LNCaP clone FGC (cell line): ENCODE data around the gene SYNDIG1L.
"Not testable (repeated sequence)": the region's sequence is repeated elsewhere in the genome, so short reads cannot be mapped to it uniquely, and the experiment has no call there.

Experiments
- DNase-seq: peaks from one replicate; pipeline ENCODE4 v3.0.0-alpha.2; 2011; ENCODE audit warnings: low read depth
- H3K4me3 ChIP-seq: 2 replicates; pipeline ENCODE4 v1.5.1; 2011; ENCODE audit warnings: mild to moderate bottlenecking, low read depth, low read length, control low read depth
- CTCF ChIP-seq: IDR thresholded peaks from 2 replicates; pipeline ENCODE4 v1.5.1; 2012; ENCODE audit warnings: mild to moderate bottlenecking; ENCODE audit not compliant: control insufficient read depth, insufficient read depth; ENCODE audit errors: extremely low read depth

The SYNDIG1L gene

DNA sequence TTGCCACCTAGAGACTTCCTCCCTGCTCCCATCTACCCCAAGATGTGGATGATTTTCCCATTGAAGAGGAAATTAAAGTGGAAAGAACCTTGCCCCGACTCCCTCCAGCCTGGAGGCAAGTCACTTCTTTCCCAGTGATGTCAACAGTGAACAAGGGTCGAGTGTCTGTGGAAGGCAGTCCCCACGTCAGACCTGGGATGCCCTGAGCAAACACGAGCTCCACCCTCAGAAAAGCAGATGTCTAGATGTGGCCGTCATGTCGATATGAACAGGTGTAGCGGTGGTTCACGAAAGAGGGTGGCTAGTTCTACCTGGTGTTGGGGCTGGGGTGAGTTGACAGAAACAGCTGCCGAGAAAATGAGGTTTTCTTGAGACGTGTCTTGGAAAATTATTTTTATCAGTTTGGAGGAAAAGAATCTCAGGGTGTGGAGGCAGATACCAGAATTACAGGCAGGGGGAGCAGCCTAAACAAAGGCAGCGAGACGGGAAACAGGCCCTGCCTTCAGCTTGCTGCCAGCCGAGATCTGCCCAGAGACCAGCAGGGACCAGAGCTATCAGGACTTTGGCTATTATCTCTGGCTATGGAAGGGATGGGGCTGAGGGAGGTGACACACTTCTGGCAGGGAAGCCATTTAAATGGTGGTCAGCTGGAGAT lies 25.9 kb downstream of the SYNDIG1L start:
- DNase-seq, result no peak
- TF ChIP-seq CTCF, result no peak
- H3K4me3 ChIP-seq, result no peak overlapping the region

DNA sequence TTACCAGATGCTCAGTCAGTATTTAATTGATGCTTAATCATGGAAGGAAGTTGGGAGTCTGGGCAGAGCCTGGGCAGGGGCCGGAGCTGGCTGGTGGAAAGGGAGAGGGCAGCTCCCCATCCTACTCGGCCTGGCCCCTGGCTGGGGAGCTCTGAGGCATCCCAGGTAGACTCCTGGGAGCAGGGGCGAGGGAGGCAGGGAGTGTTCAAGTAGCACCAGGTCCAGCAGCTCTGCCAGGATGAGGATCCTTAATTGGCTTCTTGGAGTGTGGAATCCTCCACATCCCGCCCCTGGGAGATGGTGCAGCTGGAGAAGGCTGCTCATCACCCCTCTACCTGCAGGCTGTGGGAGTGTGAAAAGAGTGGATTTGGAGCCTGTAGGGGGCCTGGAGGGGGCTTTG lies 30.9 kb downstream of the SYNDIG1L start:
- DNase-seq, result no peak
- no peak overlapping the region for H3K4me3 ChIP-seq
- no peak for TF ChIP-seq CTCF

GRCh38 chr14:74394549-74394948 lies 31.5 kb downstream of the SYNDIG1L start:
- no peak for DNase-seq
- H3K4me3 ChIP-seq, result no peak overlapping the region
- TF ChIP-seq CTCF, result no peak

DNA sequence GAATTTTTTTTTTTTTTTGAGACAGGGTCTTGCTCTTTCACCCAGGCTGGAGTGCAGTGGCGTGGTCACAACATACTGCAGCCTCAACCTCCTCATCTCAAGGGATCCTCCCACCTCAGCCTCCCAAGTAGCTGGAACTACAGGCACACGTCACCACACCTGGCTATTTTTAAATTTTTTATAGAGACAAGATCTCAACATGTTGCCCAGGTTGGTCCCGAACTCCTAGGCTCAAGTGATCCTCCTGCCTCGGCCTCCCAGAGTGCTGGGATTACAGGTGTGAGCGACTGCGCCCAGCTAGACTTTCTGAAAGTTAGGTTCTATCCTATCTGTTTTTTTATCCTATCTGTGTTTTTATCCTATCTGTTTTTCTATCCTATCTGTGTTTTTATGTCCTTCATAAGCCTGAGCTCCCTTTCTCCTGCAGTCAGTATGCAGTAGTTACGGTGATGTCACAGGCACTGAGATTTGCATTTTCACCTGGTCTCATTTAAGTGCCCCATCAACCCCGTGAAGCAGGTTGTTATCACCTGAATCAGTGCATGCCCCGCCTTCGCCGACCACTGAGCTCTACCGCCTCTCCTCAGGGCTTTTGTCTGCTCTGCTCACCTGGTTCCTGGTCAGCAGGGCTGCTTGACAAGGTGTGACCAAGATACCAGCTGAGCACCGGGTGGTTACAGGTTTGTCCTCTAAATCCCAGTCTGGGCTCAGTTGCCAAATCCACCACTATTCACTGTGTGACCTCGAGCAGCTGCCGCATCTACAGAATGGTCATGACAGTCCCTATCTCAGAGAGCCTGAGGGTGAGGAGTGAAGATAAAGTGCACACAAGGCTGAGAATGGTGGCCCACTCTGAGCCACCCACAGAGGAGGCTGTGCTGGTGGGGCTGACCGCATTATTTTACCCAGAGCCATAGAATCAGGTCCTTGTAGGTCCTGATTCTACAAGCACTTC lies 33.1 kb downstream of the SYNDIG1L start:
- no peak for DNase-seq
- H3K4me3 ChIP-seq, result no peak overlapping the region
- no peak for TF ChIP-seq CTCF

DNA sequence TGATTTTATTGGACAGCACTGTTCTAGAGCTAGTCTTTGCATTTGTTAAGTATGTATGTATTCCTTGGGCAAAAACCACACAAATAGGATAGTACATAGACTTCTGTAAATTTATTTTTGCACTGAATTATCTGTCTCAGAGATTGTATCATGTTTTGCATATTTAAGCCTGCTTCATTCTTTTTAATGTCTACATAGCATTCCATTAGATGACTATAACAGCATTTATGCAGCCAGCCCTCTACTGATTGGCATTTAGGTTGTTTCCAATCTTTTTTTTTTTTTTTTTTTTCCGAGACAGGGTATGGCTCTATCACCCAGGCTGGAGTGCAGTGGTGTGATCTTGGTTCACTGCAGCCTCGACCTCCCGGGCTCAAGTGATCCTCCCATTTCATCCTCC lies 34.5 kb downstream of the SYNDIG1L start:
- DNase-seq, result no peak
- H3K4me3 ChIP-seq, result no peak overlapping the region
- TF ChIP-seq CTCF, result no peak

GRCh38 chr14:74390505-74390904 lies 35.5 kb downstream of the SYNDIG1L start:
- not testable (repeated sequence) for DNase-seq, H3K4me3 ChIP-seq

DNA sequence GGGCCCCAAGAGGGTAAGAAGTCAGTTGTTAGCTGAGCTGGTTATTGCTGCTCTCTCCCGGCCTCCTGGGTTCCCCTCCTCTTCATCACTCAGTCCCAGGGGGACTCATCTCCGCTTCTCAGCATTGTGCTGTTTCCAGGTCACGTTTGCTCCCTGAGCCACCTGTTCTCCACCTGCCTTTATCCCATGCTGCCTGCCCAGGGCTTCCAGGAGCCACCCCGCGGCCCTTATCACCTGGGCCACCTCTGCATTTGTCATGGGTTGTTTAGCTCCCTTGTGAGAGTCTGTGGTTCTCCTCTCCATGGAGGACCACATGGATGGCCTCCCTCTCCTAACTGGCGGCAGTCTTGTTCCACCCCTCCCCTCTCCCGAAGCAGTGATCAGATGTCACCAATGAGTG lies 36.0 kb downstream of the SYNDIG1L start:
- no peak overlapping the region for H3K4me3 ChIP-seq
- no peak for DNase-seq
- no peak for TF ChIP-seq CTCF
